ENCODE measurements around the gene BTBD10.
A peak's percentile ranks its signal among the peaks of the same experiment; 100 is the strongest.

The BTBD10 gene

DNA sequence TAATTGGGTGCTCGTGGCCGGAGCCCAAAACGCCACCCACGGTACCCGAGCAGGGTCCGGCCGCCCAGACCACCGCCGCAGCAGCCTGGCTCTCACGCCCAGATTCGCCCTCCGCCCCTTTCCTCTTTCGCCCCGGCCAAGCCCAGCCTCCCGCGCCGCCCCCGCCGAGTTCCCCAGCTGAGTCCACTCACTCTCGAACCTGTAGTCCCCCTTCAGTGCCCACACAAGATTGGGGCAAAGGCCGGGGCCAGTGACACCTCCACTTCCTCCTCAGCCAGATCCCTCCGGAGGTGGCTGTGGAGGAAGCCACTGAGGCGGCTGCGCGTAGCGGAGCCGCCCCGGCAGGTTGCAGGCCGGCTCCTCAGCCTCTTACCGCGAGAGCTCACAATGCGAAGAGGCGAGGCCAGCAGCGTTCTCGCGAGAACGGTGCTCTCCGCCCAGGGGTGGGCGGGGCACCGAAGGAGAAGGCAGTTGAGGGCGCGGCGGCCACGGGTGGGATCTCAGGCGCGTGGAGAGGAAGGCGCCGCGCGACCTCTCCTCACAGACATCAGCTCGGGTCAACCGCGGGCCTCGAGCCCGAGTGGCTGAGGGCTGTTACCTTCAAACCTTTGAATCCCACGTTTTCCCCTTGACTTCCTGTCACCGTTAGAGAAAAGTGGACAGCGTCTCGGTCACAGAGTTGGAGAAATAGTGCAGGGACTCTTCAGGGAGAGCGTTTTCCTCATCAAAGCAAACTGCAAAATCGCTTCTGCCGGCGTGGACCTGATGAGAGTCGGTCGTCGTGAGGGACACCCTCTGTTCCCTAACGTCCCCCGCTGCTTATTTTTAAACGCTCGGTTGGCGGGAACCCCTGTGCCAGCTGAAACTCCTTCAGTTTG, at the start of gene BTBD10:
TSS of gene BTBD10 (minus strand) at position 322 of the 878 bp plus-strand sequence. CDS start 18,098 bp downstream, outside the sequence.
- H3K9ac ChIP-seq (ENCODE audit: low read length) = peak within 1 kb of the TSS; percentile 71
- H3K36me3 ChIP-seq (replicated peaks; ENCODE audit: insufficient read depth, low read length) = no peaks in the 10 kb centered on the region
- no peaks in the 10 kb centered on the region for H3F3A ChIP-seq (ENCODE audit: insufficient read depth, low read length)
- H3K27me3 ChIP-seq (replicated peaks; ENCODE audit: insufficient read depth, low read length) = no peaks in the 10 kb centered on the region
- H3K4me1 ChIP-seq (ENCODE audit: low read length) = peaks cover 10% of the 10 kb centered on the region; the same call in 1 of the 2 replicates
- peak; percentile 97 for DNase-seq
- TF ChIP-seq EZH2phosphoT487 (IDR thresholded peaks at IDR 0.05; ENCODE audit: low read length) (no peak), EZH2 (optimal IDR thresholded peaks at IDR 0.05; ENCODE audit: low read depth, low read length) (no peak), CTCF (IDR thresholded peaks at IDR 0.05; ENCODE audit: low read length) (no peak)
- peak within 1 kb of the TSS; percentile 85 for H3K4me2 ChIP-seq (ENCODE audit: low read depth, low read length)
- no peaks in the 10 kb centered on the region for H3K9me3 ChIP-seq (replicated peaks; ENCODE audit: insufficient read depth, low read length)
- no peaks in the 10 kb centered on the region for H4K20me1 ChIP-seq (ENCODE audit: insufficient read depth, low read length)
- no peaks in the 10 kb centered on the region for H3K9me2 ChIP-seq (replicated peaks; ENCODE audit: insufficient read depth, low read length)
- peaks cover 45% of the 10 kb centered on the region for H3K79me2 ChIP-seq (ENCODE audit: low read length)
- H3K4me3 ChIP-seq (ENCODE audit: low read length) = peak within 1 kb of the TSS; percentile 76
- H3K27ac ChIP-seq (ENCODE audit: low read length) = peak within 1 kb of the TSS; percentile 61; the same call in 1 of the 2 replicates
- peak within 1 kb of the TSS; percentile 84 for H2AFZ ChIP-seq (ENCODE audit: low read length)

DNA sequence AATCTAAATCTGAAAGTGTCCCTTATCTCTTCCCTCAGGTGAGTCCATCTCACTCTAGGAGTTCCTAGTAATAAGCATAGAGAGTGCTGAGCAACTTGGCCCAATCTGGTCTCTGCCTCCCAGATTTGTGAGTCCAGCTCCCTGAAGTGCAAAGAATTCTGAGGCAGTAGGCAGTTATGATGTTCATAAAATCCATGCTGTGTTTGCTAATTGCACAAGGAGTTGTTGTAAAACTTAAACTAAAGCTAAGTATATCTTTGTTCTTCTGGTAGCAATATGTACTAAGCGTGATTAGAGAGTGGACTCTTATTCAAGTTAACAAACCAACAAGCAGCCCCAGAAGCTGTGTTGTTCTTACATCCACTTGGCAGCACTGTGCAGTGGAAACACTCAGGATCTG, 40.4 kb upstream of the BTBD10 start:
- Histone ChIP-seq H3K4me2 (ENCODE audit: low read depth, low read length) (no peak overlapping the region), H3K4me3 (ENCODE audit: low read length) (no peak overlapping the region), H3K9me3 (replicated peaks; ENCODE audit: insufficient read depth, low read length) (no peaks in the 10 kb centered on the region), H3K79me2 (ENCODE audit: low read length) (no peaks in the 10 kb centered on the region), H3K27ac (ENCODE audit: low read length) (no peak overlapping the region), H3K27me3 (replicated peaks; ENCODE audit: insufficient read depth, low read length) (no peaks in the 10 kb centered on the region), H3F3A (ENCODE audit: insufficient read depth, low read length) (no peaks in the 10 kb centered on the region), H3K4me1 (ENCODE audit: low read length) (no peaks in the 10 kb centered on the region), H3K9me2 (replicated peaks; ENCODE audit: insufficient read depth, low read length) (no peaks in the 10 kb centered on the region), H4K20me1 (ENCODE audit: insufficient read depth, low read length) (no peaks in the 10 kb centered on the region), H2AFZ (ENCODE audit: low read length) (no peak overlapping the region), H3K9ac (ENCODE audit: low read length) (no peak overlapping the region), H3K36me3 (replicated peaks; ENCODE audit: insufficient read depth, low read length) (no peaks in the 10 kb centered on the region)
- no peak for DNase-seq
- TF ChIP-seq EZH2 (optimal IDR thresholded peaks at IDR 0.05; ENCODE audit: low read depth, low read length) (no peak), CTCF (IDR thresholded peaks at IDR 0.05; ENCODE audit: low read length) (no peak), EZH2phosphoT487 (IDR thresholded peaks at IDR 0.05; ENCODE audit: low read length) (no peak)

DNA sequence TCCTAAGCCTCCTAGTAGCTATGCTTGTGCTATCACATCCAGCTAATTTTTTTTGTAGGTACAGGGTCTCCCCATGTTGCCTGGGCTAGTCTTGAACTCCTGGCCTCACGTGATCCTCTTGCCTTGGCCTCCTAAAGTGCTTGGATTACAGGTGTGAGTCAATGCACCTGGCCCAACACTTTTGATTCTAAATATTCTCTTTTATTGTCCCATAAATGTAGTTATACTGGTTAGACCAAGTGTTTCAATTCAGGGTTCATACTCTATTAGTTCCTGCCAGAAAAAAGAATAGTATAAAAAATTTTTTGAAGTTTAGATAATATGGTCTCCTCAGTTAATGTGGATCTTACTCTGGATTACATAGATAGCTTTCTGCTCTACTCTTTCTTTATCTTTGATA, 39.5 kb upstream of the BTBD10 start:
- Histone ChIP-seq H3K27ac (ENCODE audit: low read length) (no peak overlapping the region), H3F3A (ENCODE audit: insufficient read depth, low read length) (no peaks in the 10 kb centered on the region), H3K9ac (ENCODE audit: low read length) (no peak overlapping the region), H3K79me2 (ENCODE audit: low read length) (no peaks in the 10 kb centered on the region), H3K4me3 (ENCODE audit: low read length) (no peak overlapping the region), H3K27me3 (replicated peaks; ENCODE audit: insufficient read depth, low read length) (no peaks in the 10 kb centered on the region), H3K4me1 (ENCODE audit: low read length) (no peaks in the 10 kb centered on the region), H3K36me3 (replicated peaks; ENCODE audit: insufficient read depth, low read length) (no peaks in the 10 kb centered on the region), H2AFZ (ENCODE audit: low read length) (no peak overlapping the region), H3K4me2 (ENCODE audit: low read depth, low read length) (no peak overlapping the region), H3K9me2 (replicated peaks; ENCODE audit: insufficient read depth, low read length) (no peaks in the 10 kb centered on the region), H3K9me3 (replicated peaks; ENCODE audit: insufficient read depth, low read length) (no peaks in the 10 kb centered on the region), H4K20me1 (ENCODE audit: insufficient read depth, low read length) (no peaks in the 10 kb centered on the region)
- no peak for DNase-seq
- TF ChIP-seq CTCF (IDR thresholded peaks at IDR 0.05; ENCODE audit: low read length) (no peak), EZH2phosphoT487 (IDR thresholded peaks at IDR 0.05; ENCODE audit: low read length) (no peak), EZH2 (optimal IDR thresholded peaks at IDR 0.05; ENCODE audit: low read depth, low read length) (no peak)
